GM19035 (cell line): Measurements from ENCODE around the gene UPF2.
"Not testable (repeated sequence)": the region's sequence is repeated elsewhere in the genome, so short reads cannot be mapped to it uniquely, and the experiment has no call there.

ENCODE experiments used
- ATAC-seq: cut with Tn5 transposase; IDR thresholded peaks from one replicate; pipeline ENCODE4 v1.9.1; 2021; ENCODE audit not compliant: unreplicated experiment

UPF2 gene

GRCh38 chr10:12042797-12043651, at the start of gene UPF2:
Gene UPF2 (minus strand): TSS chr10:12042809. CDS start chr10:12035423, 7,386 bp downstream.
- peak; percentile 62 for ATAC-seq

- ATAC-seq = no peak
Observed at GRCh38 chr10:12091421-12091820, 48.8 kb upstream of the UPF2 start.

GRCh38 chr10:12088919-12089318, 46.3 kb upstream of the UPF2 start:
- ATAC-seq = no peak

- no peak for ATAC-seq
Observed at GRCh38 chr10:12081879-12082557, 39.4 kb upstream of the UPF2 start.

GRCh38 chr10:12081470-12081869, 38.9 kb upstream of the UPF2 start:
- no peak for ATAC-seq

GRCh38 chr10:12077580-12078180, 35.1 kb upstream of the UPF2 start:
- no peak for ATAC-seq

- ATAC-seq = no peak
Observed at GRCh38 chr10:12073526-12073925, 30.9 kb upstream of the UPF2 start.

- ATAC-seq = not testable (repeated sequence)
Observed at GRCh38 chr10:12071441-12071840, 28.8 kb upstream of the UPF2 start.

- ATAC-seq = peak; percentile 97
Observed at GRCh38 chr10:12068449-12069269, 26.1 kb upstream of the UPF2 start, which contains the start of gene DHTKD1. Gene DHTKD1 (plus strand): TSS chr10:12068954. CDS start chr10:12069034, 80 bp downstream.

GRCh38 chr10:12067336-12067735, 24.7 kb upstream of the UPF2 start:
- ATAC-seq = no peak

GRCh38 chr10:12063483-12063818, 20.8 kb upstream of the UPF2 start:
- ATAC-seq = no peak

- no peak for ATAC-seq
Observed at GRCh38 chr10:12062754-12063482, 20.3 kb upstream of the UPF2 start.

- no peak for ATAC-seq
Observed at GRCh38 chr10:12061124-12061523, 18.5 kb upstream of the UPF2 start.

GRCh38 chr10:12056748-12057147, 14.1 kb upstream of the UPF2 start:
- ATAC-seq = no peak

GRCh38 chr10:12055732-12056131, 13.1 kb upstream of the UPF2 start:
- no peak for ATAC-seq

GRCh38 chr10:12051241-12051640, 8.6 kb upstream of the UPF2 start:
- no peak for ATAC-seq

GRCh38 chr10:12050528-12050927, 7.9 kb upstream of the UPF2 start:
- no peak for ATAC-seq

- ATAC-seq = no peak
Observed at GRCh38 chr10:12048547-12048946, 5.9 kb upstream of the UPF2 start.

GRCh38 chr10:12045596-12045995, 3.0 kb upstream of the UPF2 start:
- ATAC-seq = no peak

GRCh38 chr10:12042409-12042796, 206 bp downstream of the UPF2 start:
- peak; percentile 2 for ATAC-seq
